H4 (cell line): ENCODE results near the gene SHE. TPM values are rescaled to one million over a fixed set of nuclear protein-coding genes. Genes with fewer than 3 reads are reported as not detected.

Experiments
- total RNA-seq: library from RNA; depleted of rRNA; stranded (reverse); fragments of >200 nt; shearing (Covaris generic); gene quantifications from 2 replicates; pipeline ENCODE4 v1.2.3, GENCODE V29; 2014; rRNA removed

Gene SHE
- total RNA-seq, 1 experiment from 2014 or later = not detected

Other genes with a start within 250 kb of the SHE start
- gene HAX1, start 229.8 kb downstream of the SHE start, total RNA-seq = 188 and 214 TPM in 2 replicates
- gene AQP10, start 181.3 kb downstream of the SHE start, total RNA-seq = not detected in 2 replicates
- 51.1 and 61.9 TPM in 2 replicates for gene ATP8B2, start 176.9 kb downstream of the SHE start, total RNA-seq
- 6.6 and 7.3 TPM in 2 replicates for gene IL6R, start 97.1 kb downstream of the SHE start, total RNA-seq
- not detected in 2 replicates for gene TDRD10, start 193 bp downstream of the SHE start, total RNA-seq
- 34.9 and 35.7 TPM in 2 replicates for gene UBE2Q1, start 56.2 kb upstream of the SHE start, total RNA-seq
- not detected in 2 replicates for gene CHRNB2, start 65.4 kb upstream of the SHE start, total RNA-seq
- 110 and 120 TPM in 2 replicates for gene ADAR, start 105.8 kb upstream of the SHE start, total RNA-seq